HEK293 (cell line): ENCODE data around the gene RNF19B.

Experiments
- CTCF ChIA-PET: fragments of 350-600 bp; formaldehyde crosslinking; extraction: SDS; loops from one replicate; lab custom pipeline; 2021; ENCODE audit warnings: antibody characterized with exemption; lab: Yijun Ruan, JAX
- POLR2A ChIA-PET: fragments of 300-600 bp; formaldehyde crosslinking; extraction: SDS; loops from one replicate; lab custom pipeline; 2020; ENCODE audit warnings: antibody characterized with exemption, inconsistent platforms; lab: Yijun Ruan, JAX
- H3K27ac ChIP-seq: fragments of 200-500 bp; sonication (Bioruptor generic); 2 replicates; pipeline ENCODE4 v1.5.1; 2014; ENCODE audit warnings: low read depth, low read length, control low read depth, inconsistent platforms; ENCODE audit errors: extremely low read depth
- H3K36me3 ChIP-seq, 2 experiments: fragments of 200-500 bp in 1 of 2; sonication (Bioruptor generic) in 1 of 2; 1 replicate in 1 of 2; 2 replicates in 1 of 2; pipeline ENCODE4 v1.5.1; 2014 to 2017; ENCODE audit warnings: inconsistent platforms in 2 of 2, low read length in 2 of 2; ENCODE audit not compliant: control insufficient read depth in 2 of 2, insufficient read depth in 1 of 2
- H3K4me1 ChIP-seq: fragments of 200-500 bp; sonication (Bioruptor generic); 2 replicates; pipeline ENCODE4 v1.5.1; 2014; ENCODE audit warnings: mild to moderate bottlenecking, low read length, inconsistent platforms; ENCODE audit not compliant: control insufficient read depth, insufficient read depth
- H3K4me3 ChIP-seq: 2 replicates; pipeline ENCODE4 v1.5.1; 2011; ENCODE audit warnings: low read depth, mild to moderate bottlenecking, control low read depth, low read length, moderate library complexity
- H3K9me3 ChIP-seq: fragments of 200-500 bp; sonication (Bioruptor generic); 2 replicates; pipeline ENCODE4 v1.5.1; 2014; ENCODE audit warnings: low read depth, low read length, inconsistent platforms; ENCODE audit not compliant: control insufficient read depth, insufficient read depth
- EGR2 ChIP-seq: fragments of 450-650 bp; formaldehyde crosslinking; IDR thresholded peaks from 2 replicates; pipeline ENCODE4 v1.5.1; 2016; ENCODE audit warnings: low read depth, missing biosample characterization, missing genetic modification characterization
- GLIS2 ChIP-seq: fragments of 450-650 bp; formaldehyde crosslinking; IDR thresholded peaks from 2 replicates; pipeline ENCODE4 v1.5.1; 2016; ENCODE audit warnings: missing biosample characterization, missing genetic modification characterization
- MYNN ChIP-seq: fragments of 450-650 bp; formaldehyde crosslinking; IDR thresholded peaks from 2 replicates; pipeline ENCODE4 v1.5.1; 2016; ENCODE audit warnings: missing biosample characterization, missing genetic modification characterization, borderline replicate concordance
- MZF1 ChIP-seq: fragments of 450-650 bp; formaldehyde crosslinking; IDR thresholded peaks from 2 replicates; pipeline ENCODE4 v1.5.1; 2017; ENCODE audit warnings: missing biosample characterization, missing genetic modification characterization, borderline replicate concordance
- PRDM1 ChIP-seq: fragments of 450-650 bp; formaldehyde crosslinking; IDR thresholded peaks from 2 replicates; pipeline ENCODE4; 2016; ENCODE audit warnings: missing biosample characterization, missing genetic modification characterization
- PRDM6 ChIP-seq: fragments of 450-650 bp; formaldehyde crosslinking; IDR thresholded peaks from 2 replicates; pipeline ENCODE4 v1.5.1; 2017; ENCODE audit warnings: missing biosample characterization, missing genetic modification characterization
- RBAK ChIP-seq: fragments of 450-650 bp; formaldehyde crosslinking; IDR thresholded peaks from 2 replicates; pipeline ENCODE4 v1.5.1; 2016; ENCODE audit warnings: missing biosample characterization, missing genetic modification characterization
- REST ChIP-seq: fragments of 450-650 bp; formaldehyde crosslinking; IDR thresholded peaks from 2 replicates; pipeline ENCODE4 v1.5.1; 2016; ENCODE audit warnings: missing biosample characterization, missing genetic modification characterization
- SP7 ChIP-seq: fragments of 450-650 bp; formaldehyde crosslinking; IDR thresholded peaks from 2 replicates; pipeline ENCODE4 v1.5.1; 2016; ENCODE audit warnings: missing biosample characterization, missing genetic modification characterization
- TCF7L2 ChIP-seq: IDR thresholded peaks from 2 replicates; pipeline ENCODE4 v1.6.1; 2011; ENCODE audit warnings: low read depth, mild to moderate bottlenecking, inconsistent platforms, low read length, moderate library complexity, borderline replicate concordance
- ZNF174 ChIP-seq: fragments of 450-650 bp; formaldehyde crosslinking; IDR thresholded peaks from 2 replicates; pipeline ENCODE4 v1.5.0; 2017; ENCODE audit warnings: missing biosample characterization, mild to moderate bottlenecking, missing genetic modification characterization
- ZNF266 ChIP-seq: fragments of 450-650 bp; formaldehyde crosslinking; IDR thresholded peaks from 2 replicates; pipeline ENCODE4 v1.5.1; 2016; ENCODE audit warnings: missing biosample characterization, missing genetic modification characterization, low read depth
- ZNF274 ChIP-seq, 2 experiments: fragments of 200-500 bp in 1 of 2; fragments of 450-650 bp in 1 of 2; sonication (Bioruptor generic) in 1 of 2; formaldehyde crosslinking in 1 of 2; IDR thresholded peaks; 2 replicates each; pipeline versions ENCODE4 v1.5.1 to v1.6.1; 2014 to 2016; ENCODE audit warnings: borderline replicate concordance in 1 of 2, inconsistent platforms in 1 of 2, low read length in 1 of 2, missing biosample characterization in 1 of 2, missing genetic modification characterization in 1 of 2
- ZNF366 ChIP-seq: fragments of 450-650 bp; formaldehyde crosslinking; conservative IDR thresholded peaks from 2 replicates; pipeline ENCODE4 v1.5.1; 2016; ENCODE audit warnings: missing biosample characterization, missing genetic modification characterization
- ZNF521 ChIP-seq: fragments of 450-650 bp; formaldehyde crosslinking; IDR thresholded peaks from 2 replicates; pipeline ENCODE4 v1.5.1; 2017; ENCODE audit warnings: missing biosample characterization, mild to moderate bottlenecking, missing genetic modification characterization
- ZNF658 ChIP-seq: fragments of 450-650 bp; formaldehyde crosslinking; IDR thresholded peaks from 2 replicates; pipeline ENCODE4; 2016; ENCODE audit warnings: missing biosample characterization, missing genetic modification characterization
- ZNF677 ChIP-seq: fragments of 450-650 bp; IDR thresholded peaks from 2 replicates; pipeline ENCODE4 v1.5.0; 2018; ENCODE audit warnings: missing biosample characterization, mild to moderate bottlenecking, missing genetic modification characterization, moderate library complexity
- ZNF792 ChIP-seq: fragments of 450-650 bp; formaldehyde crosslinking; IDR thresholded peaks from 2 replicates; pipeline ENCODE4 v1.5.1; 2016; ENCODE audit warnings: missing biosample characterization, missing genetic modification characterization
- TF ChIP-seq, protein P1 (sequence below): fragments of 450-650 bp; formaldehyde crosslinking; IDR thresholded peaks from 2 replicates; pipeline ENCODE4 v1.5.1; 2016; ENCODE audit warnings: missing biosample characterization, missing genetic modification characterization
- TF ChIP-seq, protein P2 (sequence below): fragments of 450-650 bp; formaldehyde crosslinking; IDR thresholded peaks from 2 replicates; pipeline ENCODE4 v1.5.1; 2016; ENCODE audit warnings: missing biosample characterization, missing genetic modification characterization
- TF ChIP-seq, protein P3 (sequence below): fragments of 450-650 bp; formaldehyde crosslinking; IDR thresholded peaks from 2 replicates; pipeline ENCODE4 v1.5.1; 2016; ENCODE audit warnings: missing biosample characterization, missing genetic modification characterization

The RNF19B gene

DNA sequence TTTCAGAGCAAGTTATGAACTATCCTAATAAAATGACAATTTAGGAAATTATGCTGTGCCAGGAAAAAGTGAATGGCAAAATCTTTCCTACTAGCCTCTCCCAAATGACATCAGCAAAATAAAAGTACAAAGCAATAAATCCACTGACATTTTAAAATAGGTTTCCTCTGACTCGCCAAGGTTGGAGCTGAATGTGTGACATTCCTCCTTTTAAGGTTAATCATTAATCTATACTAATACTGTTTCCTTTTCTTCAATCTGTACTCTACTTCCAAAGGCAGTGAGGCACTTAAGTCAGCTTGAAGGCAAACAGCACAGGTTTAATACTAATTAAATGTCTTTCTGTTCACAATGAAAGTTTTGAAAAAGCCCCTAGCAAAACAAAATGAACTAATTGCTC is 15.7 kb downstream of the RNF19B start:
- Histone ChIP-seq H3K9me3 (no peaks in the 10 kb centered on the region), H3K4me3 (no peak overlapping the region), H3K4me1 (peaks cover 8% of the 10 kb centered on the region; the same call in 1 of the 2 replicates), H3K27ac (no peak overlapping the region), H3K36me3 (peaks cover 12 to 38% of the 10 kb centered on the region in 2 experiments; a peak in 2 of 3 replicates)
- TF ChIP-seq PRDM6 (tag by site-specific recombination) (peak; percentile 27; the same call in 1 of the 2 replicates), ZNF521 (no peak)
- ChIA-PET CTCF (interaction anchor here (0.9 kb wide), 1 partner anchor 59 kb away, joined by 3 read pairs; no protein-coding TSS in a partner anchor), POLR2A (no interaction called here)

DNA sequence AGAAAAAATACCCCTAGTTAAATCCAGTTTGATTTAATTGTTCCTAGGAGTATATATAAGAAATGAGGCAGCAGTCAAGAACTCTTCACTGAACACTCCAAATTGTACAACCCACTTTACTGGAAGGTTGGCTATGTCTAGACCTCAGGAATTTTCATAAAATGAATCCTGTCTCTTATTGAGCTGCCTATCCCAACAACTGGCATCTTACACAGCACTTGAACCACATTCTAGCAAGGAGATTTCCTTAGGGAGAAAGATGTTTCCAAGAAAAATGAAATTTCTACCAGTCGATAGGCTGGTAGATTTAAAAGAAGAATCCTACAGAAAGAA is 16.3 kb downstream of the RNF19B start:
- no peak for TF ChIP-seq RBAK (tag by site-specific recombination)
- no peak for TF ChIP-seq GLIS2 (tag by site-specific recombination)
- TF ChIP-seq REST (tag by site-specific recombination) = no peak
- 0 out of 2 replicates have a peak, but pooled peaks have one; percentile 30 for TF ChIP-seq EGR2
- no peak for TF ChIP-seq MZF1
- ChIA-PET POLR2A (interaction anchor here (1.0 kb wide), 1 partner anchor 16 kb away, joined by 7 read pairs; the partner anchor contains the start of gene RNF19B), CTCF (interaction anchor here (0.9 to 1.1 kb wide), 2 partner anchors 60 to 106 kb away, joined by 3 to 5 read pairs; no protein-coding TSS in a partner anchor)
- Histone ChIP-seq H3K4me3 (no peak overlapping the region), H3K27ac (no peak overlapping the region), H3K4me1 (peaks cover 8% of the 10 kb centered on the region; the same call in 1 of the 2 replicates), H3K9me3 (no peaks in the 10 kb centered on the region), H3K36me3 (peaks cover 17 to 43% of the 10 kb centered on the region in 2 experiments)

DNA sequence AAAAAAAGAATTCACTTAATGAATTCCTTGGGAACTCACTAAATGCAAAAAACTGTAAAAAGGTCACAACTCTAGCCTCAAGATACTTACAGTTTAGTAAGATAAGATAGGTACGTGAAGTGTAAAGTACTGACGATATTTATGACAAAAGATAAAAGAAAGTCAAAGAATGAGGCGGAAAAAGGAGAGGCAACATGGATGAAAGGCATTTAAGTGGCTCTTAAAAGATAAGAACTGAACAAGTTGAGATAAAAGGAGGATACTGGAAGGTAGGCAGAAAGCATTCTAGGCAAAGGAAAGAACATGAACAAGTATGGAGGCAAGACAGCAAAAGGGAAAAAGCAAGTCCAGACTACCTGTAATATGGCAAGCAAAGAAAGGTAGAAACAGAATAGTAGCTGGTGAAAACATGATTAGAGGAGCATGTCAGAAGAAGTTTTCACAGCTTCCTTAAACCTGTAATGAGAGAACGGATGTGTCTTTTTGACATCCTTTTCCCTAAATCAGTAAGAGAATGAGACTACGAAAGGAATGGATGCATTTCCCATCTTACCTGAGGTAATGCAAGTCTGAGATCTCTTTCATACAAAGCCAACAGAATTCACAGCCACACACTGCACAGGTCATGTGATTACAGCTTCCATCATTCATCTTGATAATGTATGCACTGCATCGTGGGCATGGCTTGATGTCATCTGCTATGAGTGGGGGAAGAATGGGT is 16.8 kb downstream of the RNF19B start:
- no peak overlapping the region for H3K4me3 ChIP-seq
- H3K9me3 ChIP-seq = no peaks in the 10 kb centered on the region
- CTCF ChIA-PET = interaction anchor here (0.6 to 1.1 kb wide), 2 partner anchors 107 to 108 kb away, joined by 3 to 5 read pairs; no protein-coding TSS in a partner anchor
- no peak overlapping the region for H3K27ac ChIP-seq
- peaks cover 20 to 49% of the 10 kb centered on the region in 2 experiments for H3K36me3 ChIP-seq
- H3K4me1 ChIP-seq = peaks cover 8% of the 10 kb centered on the region; the same call in 1 of the 2 replicates
- POLR2A ChIA-PET = interaction anchor here (1.0 kb wide), 1 partner anchor 17 kb away, joined by 7 read pairs; the partner anchor contains the start of gene RNF19B
- TF ChIP-seq ZNF174 = no peak
- TF ChIP-seq ZNF658 = no peak
- TF ChIP-seq, protein P1, sequence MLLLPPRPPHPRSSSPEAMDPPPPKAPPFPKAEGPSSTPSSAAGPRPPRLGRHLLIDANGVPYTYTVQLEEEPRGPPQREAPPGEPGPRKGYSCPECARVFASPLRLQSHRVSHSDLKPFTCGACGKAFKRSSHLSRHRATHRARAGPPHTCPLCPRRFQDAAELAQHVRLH (tag by site-specific recombination) = no peak
- no peak for TF ChIP-seq ZNF274 (IDR thresholded peaks at IDR 0.05; ENCODE audit: low read length)
- TF ChIP-seq ZNF274 (tag by site-specific recombination; IDR thresholded peaks at IDR 0.05; ENCODE audit: borderline replicate concordance) = no peak
- TF ChIP-seq PRDM1 (tag by site-specific recombination) = peak; percentile 63
- TF ChIP-seq ZNF366 (tag by site-specific recombination) = no peak
- TF ChIP-seq ZNF792 (tag by site-specific recombination) = no peak
- TF ChIP-seq GLIS2 (tag by site-specific recombination) = no peak
- TF ChIP-seq ZNF677 (tag by site-specific recombination) = no peak
- TF ChIP-seq MYNN = no peak
- TF ChIP-seq SP7 (tag by site-specific recombination) = no peak
- peak; percentile 62; the same call in 1 of the 2 replicates for TF ChIP-seq TCF7L2
- TF ChIP-seq ZNF266 (tag by site-specific recombination) = no peak
- TF ChIP-seq, protein P2, sequence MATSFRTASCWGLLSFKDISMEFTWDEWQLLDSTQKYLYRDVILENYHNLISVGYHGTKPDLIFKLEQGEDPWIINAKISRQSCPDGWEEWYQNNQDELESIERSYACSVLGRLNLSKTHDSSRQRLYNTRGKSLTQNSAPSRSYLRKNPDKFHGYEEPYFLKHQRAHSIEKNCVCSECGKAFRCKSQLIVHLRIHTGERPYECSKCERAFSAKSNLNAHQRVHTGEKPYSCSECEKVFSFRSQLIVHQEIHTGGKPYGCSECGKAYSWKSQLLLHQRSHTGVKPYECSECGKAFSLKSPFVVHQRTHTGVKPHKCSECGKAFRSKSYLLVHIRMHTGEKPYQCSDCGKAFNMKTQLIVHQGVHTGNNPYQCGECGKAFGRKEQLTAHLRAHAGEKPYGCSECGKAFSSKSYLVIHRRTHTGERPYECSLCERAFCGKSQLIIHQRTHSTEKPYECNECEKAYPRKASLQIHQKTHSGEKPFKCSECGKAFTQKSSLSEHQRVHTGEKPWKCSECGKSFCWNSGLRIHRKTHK (tag by site-specific recombination) = no peak
- TF ChIP-seq, protein P3, sequence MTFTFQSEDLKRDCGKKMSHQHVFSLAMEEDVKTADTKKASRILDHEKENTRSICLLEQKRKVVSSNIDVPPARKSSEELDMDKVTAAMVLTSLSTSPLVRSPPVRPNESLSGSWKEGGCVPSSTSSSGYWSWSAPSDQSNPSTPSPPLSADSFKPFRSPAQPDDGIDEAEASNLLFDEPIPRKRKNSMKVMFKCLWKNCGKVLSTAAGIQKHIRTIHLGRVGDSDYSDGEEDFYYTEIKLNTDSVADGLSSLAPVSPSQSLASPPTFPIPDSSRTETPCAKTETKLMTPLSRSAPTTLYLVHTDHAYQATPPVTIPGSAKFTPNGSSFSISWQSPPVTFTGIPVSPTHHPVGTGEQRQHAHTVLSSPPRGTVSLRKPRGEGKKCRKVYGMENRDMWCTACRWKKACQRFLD (tag by site-specific recombination) = no peak
